SH-SY5Y (cell line): ENCODE measurements around the gene CSMD2.

Experiments
- GATA2 ChIP-seq: IDR thresholded peaks from 2 replicates; pipeline ENCODE4 v1.6.1; 2011; ENCODE audit warnings: mild to moderate bottlenecking, low read depth, low read length
- GATA3 ChIP-seq: IDR thresholded peaks from 2 replicates; pipeline ENCODE4 v1.6.1; 2011; ENCODE audit warnings: low read depth, mild to moderate bottlenecking, low read length, moderate library complexity

DNA sequence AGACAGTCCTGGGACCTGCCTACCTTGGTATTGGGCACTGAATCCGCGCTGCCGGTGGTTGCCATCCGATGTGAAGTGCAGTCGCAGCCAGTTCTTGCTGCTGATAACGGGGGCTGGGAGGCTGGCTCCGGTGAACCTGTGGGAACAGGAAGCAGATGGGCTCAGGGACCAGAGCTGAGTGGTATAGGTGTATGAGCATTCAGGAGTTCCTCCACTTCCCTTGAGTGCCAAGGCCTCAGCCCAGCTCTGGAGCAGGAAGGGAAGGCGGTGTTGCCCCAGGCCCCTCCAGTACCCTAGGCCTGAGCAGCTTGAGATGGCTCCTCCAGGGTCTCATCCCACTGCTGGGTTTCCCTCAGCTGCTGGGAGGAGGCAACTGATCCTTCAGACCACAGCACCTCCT lies 318.2 kb downstream of the CSMD2 start:
- TF ChIP-seq GATA2, result no peak
- TF ChIP-seq GATA3, result no peak
